Measurements from ENCODE around the gene B3GALT6. TPM values are rescaled to one million over a fixed set of nuclear protein-coding genes. Genes with fewer than 3 reads are reported as not detected.

B3GALT6 gene
- total RNA-seq, 1 donor: 24.7 TPM

- no peak for DNase-seq (ENCODE audit: low read depth)
- TF ChIP-seq CTCF (IDR thresholded peaks at IDR 0.05; ENCODE audit: insufficient read depth, low read length): no peak
- H3K4me3 ChIP-seq (ENCODE audit: low read depth, low read length): no peak overlapping the region
Measured at GRCh38 chr1:1238702-1239178, 6.7 kb downstream of the B3GALT6 start.

GRCh38 chr1:1239227-1239613 is 7.2 kb downstream of the B3GALT6 start:
- no peak for TF ChIP-seq CTCF (IDR thresholded peaks at IDR 0.05; ENCODE audit: insufficient read depth, low read length)
- DNase-seq (ENCODE audit: low read depth): no peak

GRCh38 chr1:1239614-1240347 is 7.7 kb downstream of the B3GALT6 start:
- no peak overlapping the region for H3K4me3 ChIP-seq (ENCODE audit: low read depth, low read length)
- DNase-seq (ENCODE audit: low read depth): no peak
- TF ChIP-seq CTCF (IDR thresholded peaks at IDR 0.05; ENCODE audit: insufficient read depth, low read length): no peak

More at GRCh38 chr1:1239227-1239613, 7.2 kb downstream of the B3GALT6 start:
- H3K4me3 ChIP-seq (ENCODE audit: low read depth, low read length): no peak overlapping the region

- DNase-seq (ENCODE audit: low read depth): no peak
- H3K4me3 ChIP-seq (ENCODE audit: low read depth, low read length): no peak overlapping the region
- TF ChIP-seq CTCF (IDR thresholded peaks at IDR 0.05; ENCODE audit: insufficient read depth, low read length): no peak
Measured at GRCh38 chr1:1240348-1240732, 8.3 kb downstream of the B3GALT6 start.

- H3K4me3 ChIP-seq (ENCODE audit: low read depth, low read length): no peak overlapping the region
- TF ChIP-seq CTCF (IDR thresholded peaks at IDR 0.05; ENCODE audit: insufficient read depth, low read length): no peak
- DNase-seq (ENCODE audit: low read depth): peak; percentile 22
Measured at GRCh38 chr1:1240822-1241587, 9.0 kb downstream of the B3GALT6 start.

GRCh38 chr1:1241588-1242219 is 9.7 kb downstream of the B3GALT6 start:
- DNase-seq (ENCODE audit: low read depth): no peak

More at GRCh38 chr1:1241588-1242219, 9.7 kb downstream of the B3GALT6 start:
- no peak for TF ChIP-seq CTCF (IDR thresholded peaks at IDR 0.05; ENCODE audit: insufficient read depth, low read length)
- H3K4me3 ChIP-seq (ENCODE audit: low read depth, low read length): no peak overlapping the region

Data from fibroblast of the aortic adventitia (primary cell).